ENCODE measurements around the gene PRUNE2.

The PRUNE2 gene

DNA sequence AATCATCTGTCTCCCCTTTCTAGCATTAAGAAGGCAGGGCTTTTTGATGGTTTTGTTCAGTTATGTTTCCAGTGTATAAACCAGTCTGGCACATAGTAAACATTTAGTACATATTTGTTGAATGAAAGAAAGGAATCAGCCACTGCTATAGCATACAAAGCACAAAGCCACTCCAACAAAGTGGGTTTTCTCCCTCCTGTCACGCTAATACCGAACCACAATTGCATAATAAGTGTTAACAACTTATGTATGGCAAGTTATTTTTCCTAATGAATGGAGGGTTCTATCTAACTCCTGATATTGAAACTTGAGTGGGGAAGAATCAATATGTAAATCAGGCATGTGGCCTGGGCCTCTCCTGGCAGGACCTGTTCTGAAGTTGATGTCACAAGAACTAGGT, 53.9 kb downstream of the PRUNE2 start:
- POLR2A ChIA-PET: no interaction called here
- DNase-seq (ENCODE audit: extremely low spot score): no peak
- CTCF ChIA-PET: no interaction called here
- TF ChIP-seq FOXA1 (IDR thresholded peaks at IDR 0.05) (no peak), HDGF (IDR thresholded peaks at IDR 0.05; ENCODE audit: borderline replicate concordance) (no peak), ZNF384 (IDR thresholded peaks at IDR 0.05) (no peak), FOXM1 (IDR thresholded peaks at IDR 0.05; ENCODE audit: borderline replicate concordance) (no peak), TARDBP (IDR thresholded peaks at IDR 0.05) (no peak), SUZ12 (IDR thresholded peaks at IDR 0.05) (no peak), ELF4 (IDR thresholded peaks at IDR 0.05) (no peak), CTBP1 (IDR thresholded peaks at IDR 0.05; ENCODE audit: borderline replicate concordance) (no peak), SP1 (IDR thresholded peaks at IDR 0.05) (no peak), FOXK2 (IDR thresholded peaks at IDR 0.05) (no peak), NFRKB (IDR thresholded peaks at IDR 0.05) (no peak), ARNT (IDR thresholded peaks at IDR 0.05) (no peak), BHLHE40 (IDR thresholded peaks at IDR 0.05; ENCODE audit: borderline replicate concordance) (no peak), LEF1 (IDR thresholded peaks at IDR 0.05; ENCODE audit: borderline replicate concordance) (no peak), L3MBTL2 (conservative IDR thresholded peaks at IDR 0.05) (no peak)
- TF ChIP-seq, protein P1, sequence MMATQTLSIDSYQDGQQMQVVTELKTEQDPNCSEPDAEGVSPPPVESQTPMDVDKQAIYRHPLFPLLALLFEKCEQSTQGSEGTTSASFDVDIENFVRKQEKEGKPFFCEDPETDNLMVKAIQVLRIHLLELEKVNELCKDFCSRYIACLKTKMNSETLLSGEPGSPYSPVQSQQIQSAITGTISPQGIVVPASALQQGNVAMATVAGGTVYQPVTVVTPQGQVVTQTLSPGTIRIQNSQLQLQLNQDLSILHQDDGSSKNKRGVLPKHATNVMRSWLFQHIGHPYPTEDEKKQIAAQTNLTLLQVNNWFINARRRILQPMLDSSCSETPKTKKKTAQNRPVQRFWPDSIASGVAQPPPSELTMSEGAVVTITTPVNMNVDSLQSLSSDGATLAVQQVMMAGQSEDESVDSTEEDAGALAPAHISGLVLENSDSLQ (IDR thresholded peaks at IDR 0.05): no peak

DNA sequence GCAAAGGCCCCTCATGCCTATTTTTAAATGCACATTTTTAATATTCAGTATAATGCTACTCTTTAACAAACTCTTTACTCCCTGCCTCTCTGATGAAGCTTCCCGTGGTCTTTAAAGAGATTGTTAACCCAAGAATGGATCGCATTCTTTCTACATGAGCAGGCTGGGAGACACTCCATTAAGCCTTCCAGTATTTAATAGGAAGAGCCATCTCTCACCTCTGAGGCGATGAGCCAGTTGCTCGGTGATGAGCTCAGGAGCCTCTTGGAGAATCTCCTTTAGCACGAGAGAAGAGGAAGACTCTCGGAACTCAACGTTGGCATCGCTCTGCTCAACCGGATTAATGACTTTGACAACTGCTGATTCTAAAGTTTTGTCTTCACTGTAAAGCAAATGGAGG, 59.6 kb downstream of the PRUNE2 start:
- TF ChIP-seq FOXM1 (IDR thresholded peaks at IDR 0.05; ENCODE audit: borderline replicate concordance): no peak
- TF ChIP-seq FOXK2 (IDR thresholded peaks at IDR 0.05): no peak
- TF ChIP-seq SUZ12 (IDR thresholded peaks at IDR 0.05): no peak
- no peak for TF ChIP-seq CTBP1 (IDR thresholded peaks at IDR 0.05; ENCODE audit: borderline replicate concordance)
- POLR2A ChIA-PET: no interaction called here
- DNase-seq (ENCODE audit: extremely low spot score): no peak
- CTCF ChIA-PET: no interaction called here

DNA sequence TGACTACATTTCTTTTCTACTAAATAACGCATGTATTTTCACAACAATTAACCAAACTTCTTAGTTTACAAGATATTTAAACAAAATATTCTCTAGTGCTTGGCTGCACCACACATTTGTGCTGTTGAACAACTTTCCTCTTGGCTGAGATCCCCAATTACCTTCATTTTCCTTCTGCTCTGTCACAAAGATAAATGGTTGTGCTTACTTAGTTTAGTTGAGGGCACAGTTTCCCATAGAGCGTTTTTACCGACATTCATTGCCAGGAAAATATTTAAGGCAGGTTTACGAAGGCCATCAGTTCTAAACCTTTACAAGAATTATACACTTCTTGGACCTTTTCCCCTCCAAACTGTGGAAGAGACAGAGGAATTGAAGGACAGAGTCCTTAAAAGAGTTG, 60.7 kb downstream of the PRUNE2 start:
- TF ChIP-seq FOXA1 (IDR thresholded peaks at IDR 0.05): no peak
- TF ChIP-seq NFRKB (IDR thresholded peaks at IDR 0.05): no peak
- no peak for TF ChIP-seq CTBP1 (IDR thresholded peaks at IDR 0.05; ENCODE audit: borderline replicate concordance)
- TF ChIP-seq ARNT (IDR thresholded peaks at IDR 0.05): no peak
- TF ChIP-seq SP1 (IDR thresholded peaks at IDR 0.05): no peak
- no peak for TF ChIP-seq BHLHE40 (IDR thresholded peaks at IDR 0.05; ENCODE audit: borderline replicate concordance)
- TF ChIP-seq ELF4 (IDR thresholded peaks at IDR 0.05): no peak
- no peak for TF ChIP-seq ZNF384 (IDR thresholded peaks at IDR 0.05)
- TF ChIP-seq SUZ12 (IDR thresholded peaks at IDR 0.05): no peak
- TF ChIP-seq TARDBP (IDR thresholded peaks at IDR 0.05): no peak
- TF ChIP-seq LEF1 (IDR thresholded peaks at IDR 0.05; ENCODE audit: borderline replicate concordance): no peak
- TF ChIP-seq HDGF (IDR thresholded peaks at IDR 0.05; ENCODE audit: borderline replicate concordance): no peak
- TF ChIP-seq FOXM1 (IDR thresholded peaks at IDR 0.05; ENCODE audit: borderline replicate concordance): no peak
- TF ChIP-seq, protein P1 (IDR thresholded peaks at IDR 0.05): no peak
- TF ChIP-seq FOXK2 (IDR thresholded peaks at IDR 0.05): no peak
- POLR2A ChIA-PET: no interaction called here
- DNase-seq (ENCODE audit: extremely low spot score): no peak
- CTCF ChIA-PET: interaction anchor here (0.9 kb wide), 1 partner anchor 35 kb away, joined by 3 read pairs; no protein-coding TSS in a partner anchor

DNA sequence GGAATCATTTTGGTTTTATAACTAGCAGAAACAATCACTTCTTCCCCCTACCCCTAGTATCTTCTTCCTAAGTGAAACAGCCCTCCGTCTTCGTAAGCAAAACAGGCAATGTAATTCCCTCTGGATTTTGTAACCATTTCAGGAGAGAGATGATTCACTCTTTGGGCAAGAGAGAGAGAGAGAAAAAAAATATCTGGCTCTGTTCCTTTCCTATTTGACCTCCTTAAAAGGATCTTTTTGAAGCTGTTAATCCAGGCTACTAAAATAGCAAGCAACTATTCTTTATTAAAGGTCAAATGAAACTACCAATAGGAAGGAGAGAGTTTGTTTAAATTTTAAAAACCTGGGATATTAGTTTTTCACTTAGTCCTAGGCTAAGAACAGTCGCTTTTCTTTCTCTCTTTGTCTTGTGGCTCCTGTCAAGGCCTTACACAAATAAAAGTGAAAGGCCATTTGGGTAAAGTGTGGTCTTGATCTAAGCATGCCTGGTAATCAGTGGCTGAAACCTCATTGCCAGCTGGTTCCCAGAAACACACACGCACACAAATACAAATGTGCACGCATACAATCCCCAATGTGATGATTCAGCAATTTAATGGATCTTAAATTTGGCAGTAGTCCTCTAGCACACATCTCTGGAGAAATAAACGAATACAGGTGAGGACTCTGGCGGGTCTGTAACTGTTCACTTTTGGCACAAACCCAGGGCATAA, 70.2 kb downstream of the PRUNE2 start:
- POLR2A ChIA-PET: no interaction called here
- TF ChIP-seq FOXM1 (IDR thresholded peaks at IDR 0.05; ENCODE audit: borderline replicate concordance) (no peak), FOXA1 (IDR thresholded peaks at IDR 0.05) (no peak)
- DNase-seq (ENCODE audit: extremely low spot score): no peak
- CTCF ChIA-PET: no interaction called here

DNA sequence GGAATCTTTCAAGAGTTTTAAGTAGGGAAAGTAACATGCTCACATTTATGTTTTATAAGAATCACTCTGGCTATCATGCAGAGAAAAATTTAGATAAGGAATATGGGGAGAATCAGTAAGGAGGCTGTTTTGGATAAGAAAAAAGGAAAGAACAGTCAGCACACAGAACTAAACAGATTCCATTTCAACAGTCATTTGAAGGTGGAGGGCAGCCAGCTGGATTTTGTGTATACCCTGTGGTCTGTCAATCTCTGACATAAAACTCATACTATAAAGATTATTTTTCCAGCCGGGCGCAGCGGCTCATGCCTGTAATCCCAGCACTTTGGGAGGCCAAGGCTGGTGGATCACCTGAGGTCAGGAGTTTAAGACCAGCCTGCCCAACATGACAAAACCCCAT, 77.5 kb downstream of the PRUNE2 start:
- POLR2A ChIA-PET: no interaction called here
- CTCF ChIA-PET: no interaction called here
- no peak for DNase-seq (ENCODE audit: extremely low spot score)
- TF ChIP-seq LEF1 (IDR thresholded peaks at IDR 0.05; ENCODE audit: borderline replicate concordance): no peak
- TF ChIP-seq TARDBP (IDR thresholded peaks at IDR 0.05): no peak
- TF ChIP-seq SUZ12 (IDR thresholded peaks at IDR 0.05): no peak
- TF ChIP-seq BHLHE40 (IDR thresholded peaks at IDR 0.05; ENCODE audit: borderline replicate concordance): no peak
- no peak for TF ChIP-seq ARNT (IDR thresholded peaks at IDR 0.05)
- TF ChIP-seq FOXA1 (IDR thresholded peaks at IDR 0.05): no peak
- no peak for TF ChIP-seq HDGF (IDR thresholded peaks at IDR 0.05; ENCODE audit: borderline replicate concordance)
- TF ChIP-seq SP1 (IDR thresholded peaks at IDR 0.05): no peak
- TF ChIP-seq ELF4 (IDR thresholded peaks at IDR 0.05): no peak
- no peak for TF ChIP-seq ZNF384 (IDR thresholded peaks at IDR 0.05)
- no peak for TF ChIP-seq FOXK2 (IDR thresholded peaks at IDR 0.05)
- TF ChIP-seq L3MBTL2 (conservative IDR thresholded peaks at IDR 0.05): no peak
- no peak for TF ChIP-seq CTBP1 (IDR thresholded peaks at IDR 0.05; ENCODE audit: borderline replicate concordance)

DNA sequence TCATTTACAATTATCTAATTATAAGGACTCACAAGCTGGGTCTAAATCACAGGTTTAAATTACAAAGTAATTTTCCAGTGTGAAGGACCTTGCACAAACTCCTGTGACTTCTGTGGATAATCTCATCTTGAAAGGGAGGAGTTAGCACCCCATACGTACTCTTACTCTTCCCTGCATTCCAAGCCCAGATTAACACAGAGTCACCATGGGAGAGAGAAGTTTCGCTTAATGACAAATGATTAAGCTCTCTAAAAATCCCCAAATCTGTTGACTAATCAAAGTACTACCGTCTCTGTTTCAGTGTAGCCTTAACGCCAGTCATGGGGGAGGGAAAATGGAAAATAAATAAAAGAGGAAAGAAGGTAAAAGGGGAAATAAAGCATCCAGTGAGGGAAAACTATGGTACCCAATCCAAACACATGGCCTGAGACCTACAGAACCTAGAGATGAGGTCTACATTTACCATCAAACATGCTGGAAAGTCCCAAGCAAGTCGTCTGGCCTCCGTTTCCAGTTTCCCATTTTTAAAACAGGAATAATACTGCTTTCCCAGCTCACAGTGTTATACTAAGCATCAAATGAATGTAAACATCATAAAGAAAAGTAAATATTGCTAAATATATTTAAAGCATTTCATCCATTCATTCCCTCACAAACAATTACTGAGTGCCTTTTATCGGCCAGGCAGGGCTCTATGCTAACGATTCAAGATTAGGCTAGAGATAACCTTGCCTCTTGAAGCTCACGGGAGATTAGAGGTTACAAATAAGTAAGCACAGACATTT, 78.4 kb downstream of the PRUNE2 start:
- POLR2A ChIA-PET: no interaction called here
- CTCF ChIA-PET: no interaction called here
- TF ChIP-seq, protein P1 (IDR thresholded peaks at IDR 0.05): no peak
- TF ChIP-seq LEF1 (IDR thresholded peaks at IDR 0.05; ENCODE audit: borderline replicate concordance): no peak
- TF ChIP-seq FOXK2 (IDR thresholded peaks at IDR 0.05): no peak
- TF ChIP-seq NFRKB (IDR thresholded peaks at IDR 0.05): no peak
- no peak for TF ChIP-seq CTBP1 (IDR thresholded peaks at IDR 0.05; ENCODE audit: borderline replicate concordance)
- no peak for TF ChIP-seq SUZ12 (IDR thresholded peaks at IDR 0.05)
- no peak for TF ChIP-seq ELF4 (IDR thresholded peaks at IDR 0.05)
- no peak for TF ChIP-seq L3MBTL2 (conservative IDR thresholded peaks at IDR 0.05)
- TF ChIP-seq HDGF (IDR thresholded peaks at IDR 0.05; ENCODE audit: borderline replicate concordance): no peak
- no peak for DNase-seq (ENCODE audit: extremely low spot score)

Measured in HEK293T (cell line).